DMS53 treated with DMSO at 0.1 percent for 48 hours (cell line): ENCODE measurements around the gene NOC4L.

ENCODE experiments used
- DNase-seq: peaks from one replicate; lab custom pipeline; 2025; ENCODE audit not compliant: unreplicated experiment; lab: John Stamatoyannopoulos, UW

NOC4L gene

GRCh38 chr12:132155771-132156572 is 11.7 kb downstream of the NOC4L start:
- DNase-seq, result no peak

GRCh38 chr12:132156573-132157325 is 12.5 kb downstream of the NOC4L start:
- no peak for DNase-seq

GRCh38 chr12:132157733-132158409 is 13.6 kb downstream of the NOC4L start:
- no peak for DNase-seq

GRCh38 chr12:132158677-132159554 is 14.7 kb downstream of the NOC4L start:
- DNase-seq, result no peak

- no peak for DNase-seq
Observed at GRCh38 chr12:132159555-132160003, 15.3 kb downstream of the NOC4L start.

- DNase-seq, result no peak
Observed at GRCh38 chr12:132160016-132160415, 15.8 kb downstream of the NOC4L start.

GRCh38 chr12:132160601-132161035 is 16.4 kb downstream of the NOC4L start:
- DNase-seq, result no peak

GRCh38 chr12:132161036-132161781 is 17.0 kb downstream of the NOC4L start:
- no peak for DNase-seq

GRCh38 chr12:132161796-132162507 is 17.7 kb downstream of the NOC4L start:
- no peak for DNase-seq

- no peak for DNase-seq
Observed at GRCh38 chr12:132162508-132163031, 18.3 kb downstream of the NOC4L start.

- DNase-seq, result no peak
Observed at GRCh38 chr12:132163041-132163910, 19.0 kb downstream of the NOC4L start.

GRCh38 chr12:132163911-132164288 is 19.6 kb downstream of the NOC4L start:
- no peak for DNase-seq

- DNase-seq, result no peak
Observed at GRCh38 chr12:132164426-132164825, 20.2 kb downstream of the NOC4L start.

GRCh38 chr12:132165584-132165983 is 21.3 kb downstream of the NOC4L start:
- no peak for DNase-seq

GRCh38 chr12:132166093-132166492 is 21.8 kb downstream of the NOC4L start:
- no peak for DNase-seq

GRCh38 chr12:132166801-132167591 is 22.7 kb downstream of the NOC4L start:
- DNase-seq, result no peak

GRCh38 chr12:132167611-132168310 is 23.5 kb downstream of the NOC4L start:
- no peak for DNase-seq
